Large intestine (tissue), 3 donors: ENCODE data around the gene RNF169. TPM values are rescaled to one million over a fixed set of nuclear protein-coding genes. Genes with fewer than 3 reads are reported as not detected.

Experiments
- DNase-seq, 2 donors: peaks; one replicate each; pipeline versions ENCODE4 v3.0.0 to v3.0.0-alpha.2; 2013
- H3K27ac ChIP-seq: one replicate; pipeline ENCODE4 v1.5.1; 2013; ENCODE audit warnings: low read length
- H3K27me3 ChIP-seq: 2 replicates; pipeline ENCODE4 v1.6.1; 2013; ENCODE audit warnings: low read length; ENCODE audit not compliant: control insufficient read depth, insufficient read depth
- H3K36me3 ChIP-seq: 2 replicates; pipeline ENCODE4 v1.6.1; 2013; ENCODE audit warnings: low read length; ENCODE audit not compliant: control insufficient read depth, insufficient read depth
- H3K4me1 ChIP-seq: one replicate; pipeline ENCODE4 v1.6.1; 2013; ENCODE audit warnings: low read length; ENCODE audit not compliant: control insufficient read depth, insufficient read depth
- H3K4me3 ChIP-seq: one replicate; pipeline ENCODE4 v1.5.1; 2013; ENCODE audit warnings: low read length
- H3K9me3 ChIP-seq: one replicate; pipeline ENCODE4 v1.6.1; 2013; ENCODE audit warnings: mild to moderate bottlenecking, low read depth, low read length, moderate library complexity; ENCODE audit not compliant: control insufficient read depth
- WGBS: methylation state at CpG from one replicate; pipeline ENCODE4 v1.1.5; 2013; ENCODE audit warnings: low lambda C conversion rate; ENCODE audit not compliant: insufficient coverage; 5-methylcytosine and 5-hydroxymethylcytosine counted together
- polyA plus RNA-seq: library from polyadenylated mRNA; unstranded; fragments of 120-200 nt; gene quantifications from one replicate; pipeline ENCODE4 v1.2.1, GENCODE V29; 2013

The RNF169 gene
- polyA plus RNA-seq, 1 donor, result 11.5 TPM

- no peak overlapping the region for H3K4me3 ChIP-seq
- WGBS, result 80% methylated on average over 1 of the region's 8 CpGs
- no peaks in the 10 kb centered on the region for H3K9me3 ChIP-seq
- peaks cover 29% of the 10 kb centered on the region for H3K4me1 ChIP-seq
- peak; percentile 55 to 67 for DNase-seq
- no peaks in the 10 kb centered on the region for H3K36me3 ChIP-seq
- H3K27me3 ChIP-seq, result no peaks in the 10 kb centered on the region
- peak overlapping the region; percentile 8 for H3K27ac ChIP-seq
Observed at GRCh38 chr11:74710281-74710938, 38.2 kb upstream of the RNF169 start.

DNA sequence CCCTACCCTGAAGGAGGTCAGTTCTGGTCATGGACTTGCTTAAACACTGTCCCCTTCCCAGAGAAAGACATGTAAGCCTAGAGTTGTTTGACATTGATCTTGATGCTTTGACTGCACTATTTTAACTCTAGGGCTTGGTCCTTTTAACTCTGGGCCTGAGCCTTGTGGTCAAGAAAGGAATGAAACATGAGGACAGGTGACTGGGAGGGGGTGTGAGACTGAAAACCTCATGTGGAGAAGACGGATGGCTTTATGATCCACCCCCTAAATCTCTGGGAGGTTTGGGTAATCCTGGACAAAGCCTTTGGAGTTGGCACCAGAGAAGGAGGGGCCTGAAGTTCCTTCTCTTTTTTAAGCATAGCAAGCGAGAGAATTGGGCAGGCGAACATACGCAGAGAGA lies 35.0 kb upstream of the RNF169 start:
- no peaks in the 10 kb centered on the region for H3K36me3 ChIP-seq
- DNase-seq, result no peak
- peaks cover 18% of the 10 kb centered on the region for H3K4me1 ChIP-seq
- no peak overlapping the region for H3K27ac ChIP-seq
- H3K4me3 ChIP-seq, result no peak overlapping the region
- no peaks in the 10 kb centered on the region for H3K9me3 ChIP-seq
- WGBS, result no CpG with 5 or more reads among the region's 4 CpGs
- H3K27me3 ChIP-seq, result no peaks in the 10 kb centered on the region

GRCh38 chr11:74714904-74715303 lies 33.7 kb upstream of the RNF169 start:
- DNase-seq, result no peak
- no CpG with 5 or more reads among the region's 7 CpGs for WGBS
- no peaks in the 10 kb centered on the region for H3K36me3 ChIP-seq
- peaks cover 17% of the 10 kb centered on the region for H3K4me1 ChIP-seq
- no peak overlapping the region for H3K27ac ChIP-seq
- H3K27me3 ChIP-seq, result no peaks in the 10 kb centered on the region
- no peaks in the 10 kb centered on the region for H3K9me3 ChIP-seq
- H3K4me3 ChIP-seq, result no peak overlapping the region

DNA sequence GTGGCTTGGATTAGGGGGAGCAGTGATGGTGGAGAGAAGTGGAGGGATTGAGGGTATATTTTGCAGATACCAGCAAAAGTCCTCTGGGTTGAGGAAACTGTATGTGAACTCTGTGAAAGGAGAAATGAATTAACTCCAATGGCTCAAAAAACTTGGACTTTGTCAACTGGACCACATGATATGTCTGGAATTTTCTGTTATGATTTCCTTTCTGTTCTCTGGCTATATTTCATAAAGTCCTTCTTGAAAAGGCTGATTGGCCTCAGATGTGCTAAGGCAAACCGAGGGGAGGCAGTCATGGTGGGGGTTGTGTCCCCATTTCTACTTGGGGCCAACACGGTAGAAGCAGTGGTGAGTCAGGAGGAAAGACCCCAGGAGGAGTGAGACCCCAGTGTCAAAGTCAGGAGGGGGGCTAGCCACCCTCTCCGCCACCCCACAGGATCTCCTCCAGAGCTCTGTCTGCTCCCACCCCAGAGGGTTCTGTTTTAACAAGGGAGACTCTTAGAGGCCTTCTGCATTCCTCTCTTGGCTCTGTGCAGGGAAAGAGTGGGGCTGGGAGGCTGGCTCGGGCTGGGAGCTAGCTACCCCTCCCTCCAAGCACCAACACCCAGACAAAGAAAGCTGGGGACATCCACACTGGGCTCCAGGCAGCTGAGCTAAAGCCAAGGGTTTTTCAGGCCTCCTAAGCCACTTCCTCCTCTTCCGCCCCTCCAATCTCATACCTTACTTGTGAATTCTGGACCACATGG lies 31.3 kb upstream of the RNF169 start:
- Histone ChIP-seq H3K4me3 (no peak overlapping the region), H3K36me3 (no peaks in the 10 kb centered on the region), H3K27me3 (no peaks in the 10 kb centered on the region), H3K27ac (peak overlapping the region; percentile 34), H3K4me1 (peaks cover 16% of the 10 kb centered on the region), H3K9me3 (no peaks in the 10 kb centered on the region)
- peak; percentile 35 to 70 for DNase-seq
- WGBS, result no CpG with 5 or more reads among the region's 5 CpGs

GRCh38 chr11:74719011-74719410 lies 29.6 kb upstream of the RNF169 start:
- no peaks in the 10 kb centered on the region for H3K36me3 ChIP-seq

GRCh38 chr11:74720596-74721478 lies 27.8 kb upstream of the RNF169 start:
- no peaks in the 10 kb centered on the region for H3K36me3 ChIP-seq
- DNase-seq, result peak; percentile 49 to 50
- H3K27ac ChIP-seq, result peak overlapping the region; percentile 54
- H3K27me3 ChIP-seq, result no peaks in the 10 kb centered on the region
- no CpG with 5 or more reads among the region's 17 CpGs for WGBS
- no peaks in the 10 kb centered on the region for H3K9me3 ChIP-seq
- peaks cover 16% of the 10 kb centered on the region for H3K4me1 ChIP-seq
- H3K4me3 ChIP-seq, result no peak overlapping the region

More at GRCh38 chr11:74719011-74719410, 29.6 kb upstream of the RNF169 start:
- Histone ChIP-seq H3K9me3 (no peaks in the 10 kb centered on the region), H3K4me3 (no peak overlapping the region), H3K4me1 (peaks cover 16% of the 10 kb centered on the region), H3K27ac (no peak overlapping the region), H3K27me3 (no peaks in the 10 kb centered on the region)
- no peak for DNase-seq
- WGBS, result no CpG with 5 or more reads among the region's 5 CpGs

GRCh38 chr11:74721479-74721835 lies 27.2 kb upstream of the RNF169 start:
- no peak overlapping the region for H3K4me3 ChIP-seq
- H3K4me1 ChIP-seq, result peaks cover 16% of the 10 kb centered on the region
- no peaks in the 10 kb centered on the region for H3K9me3 ChIP-seq
- H3K27ac ChIP-seq, result peak overlapping the region; percentile 13
- no peaks in the 10 kb centered on the region for H3K27me3 ChIP-seq
- WGBS, result no CpG with 5 or more reads among the region's 3 CpGs
- no peak for DNase-seq
- no peaks in the 10 kb centered on the region for H3K36me3 ChIP-seq

DNA sequence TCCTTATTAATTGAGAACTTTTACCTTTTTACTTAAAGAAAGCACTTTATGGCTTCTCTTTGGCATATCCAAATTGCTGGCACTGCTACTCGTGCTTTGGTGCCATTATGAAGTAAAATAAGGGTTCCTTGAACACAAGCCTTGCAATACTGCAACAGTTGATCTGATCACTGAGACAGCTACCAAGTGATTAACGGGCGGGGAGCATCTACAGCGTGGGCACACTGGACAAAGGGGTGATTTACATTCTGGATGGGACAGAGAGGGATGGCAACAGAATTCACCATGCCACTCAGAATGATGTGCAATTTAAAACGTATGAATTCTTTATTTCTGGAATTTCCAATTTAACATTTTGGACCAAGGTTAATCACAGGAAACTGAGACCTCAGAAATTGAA lies 25.1 kb upstream of the RNF169 start:
- no peaks in the 10 kb centered on the region for H3K27me3 ChIP-seq
- no peak overlapping the region for H3K4me3 ChIP-seq
- H3K4me1 ChIP-seq, result peaks cover 8% of the 10 kb centered on the region
- H3K36me3 ChIP-seq, result no peaks in the 10 kb centered on the region
- no peak for DNase-seq
- no CpG with 5 or more reads among the region's 5 CpGs for WGBS
- H3K27ac ChIP-seq, result no peak overlapping the region
- H3K9me3 ChIP-seq, result no peaks in the 10 kb centered on the region

GRCh38 chr11:74725701-74726100 lies 22.9 kb upstream of the RNF169 start:
- Histone ChIP-seq H3K4me3 (no peak overlapping the region), H3K36me3 (no peaks in the 10 kb centered on the region), H3K4me1 (peaks cover 4% of the 10 kb centered on the region), H3K9me3 (no peaks in the 10 kb centered on the region), H3K27me3 (peaks cover 15% of the 10 kb centered on the region), H3K27ac (no peak overlapping the region)
- no CpG with 5 or more reads among the region's 4 CpGs for WGBS
- DNase-seq, result no peak

GRCh38 chr11:74726547-74727182 lies 22.0 kb upstream of the RNF169 start:
- peaks cover 4% of the 10 kb centered on the region for H3K9me3 ChIP-seq
- peak; percentile 71 to 87 for DNase-seq
- no peak overlapping the region for H3K4me3 ChIP-seq
- H3K4me1 ChIP-seq, result no peaks in the 10 kb centered on the region
- H3K27me3 ChIP-seq, result peaks cover 23% of the 10 kb centered on the region
- no peak overlapping the region for H3K27ac ChIP-seq
- H3K36me3 ChIP-seq, result no peaks in the 10 kb centered on the region
- no CpG with 5 or more reads among the region's 13 CpGs for WGBS
